Thoracic aorta (tissue), 2 donors: ENCODE measurements around the gene FETUB. TPM values are rescaled to one million over a fixed set of nuclear protein-coding genes. Genes with fewer than 3 reads are reported as not detected.

Experiments
- ATAC-seq: fragments of 150-250 bp; one replicate; pipeline ENCODE4 v1.8.0; 2017; ENCODE audit warnings: low read depth; ENCODE audit not compliant: insufficient number of reproducible peaks, low FRiP score
- DNase-seq: peaks from one replicate; pipeline ENCODE4 v3.0.0-alpha.2; 2020; ENCODE audit warnings: low spot score
- H3K27ac ChIP-seq, 2 donors: fragments of 200-600 bp; sonication (generic); 1 replicate in 1 of 2; 2 replicates in 1 of 2; pipeline ENCODE4 v1.5.1; 2016; ENCODE audit warnings: mild to moderate bottlenecking in 2 of 2, moderate library complexity in 2 of 2
- H3K27me3 ChIP-seq: fragments of 200-600 bp; sonication (generic); replicated peaks from 2 replicates; pipeline ENCODE4 v1.6.0; 2016; ENCODE audit warnings: mild to moderate bottlenecking; ENCODE audit not compliant: insufficient read depth
- H3K36me3 ChIP-seq: fragments of 200-600 bp; sonication (generic); one replicate; pipeline ENCODE4 v1.5.1; 2016
- H3K4me1 ChIP-seq, 2 donors: fragments of 200-600 bp; sonication (generic); 1 replicate in 1 of 2; 2 replicates in 1 of 2; pipeline versions ENCODE4 v1.5.1 to v1.6.0; 2016; ENCODE audit warnings: low read depth in 2 of 2, mild to moderate bottlenecking in 1 of 2; ENCODE audit not compliant: control insufficient read depth in 1 of 2
- H3K4me3 ChIP-seq: fragments of 200-600 bp; sonication (generic); 2 replicates; pipeline ENCODE4 v1.5.1; 2016; ENCODE audit warnings: mild to moderate bottlenecking
- H3K9me3 ChIP-seq: fragments of 200-600 bp; sonication (generic); 2 replicates; pipeline ENCODE4 v1.5.1; 2016
- CTCF ChIP-seq: fragments of 200-600 bp; sonication (generic); IDR thresholded peaks from one replicate; pipeline ENCODE4 v1.5.1; 2019; ENCODE audit warnings: antibody characterized with exemption
- total RNA-seq, 2 donors: library from RNA; depleted of rRNA; stranded (reverse); fragments of >200 nt; gene quantifications; one replicate each; pipeline versions ENCODE4 v1.1.0 to v1.2.3, GENCODE V29; 2016

The FETUB gene
- total RNA-seq, 2 donors from 2014 or later: not detected

GRCh38 chr3:186625600-186626042, 14.6 kb upstream of the FETUB start:
- DNase-seq (no peak), ATAC-seq (no peak)
- Histone ChIP-seq H3K4me3 (no peak overlapping the region), H3K4me1 (no peaks in the 10 kb centered on the region), H3K9me3 (no peaks in the 10 kb centered on the region), H3K27me3 (no peaks in the 10 kb centered on the region), H3K27ac (no peak overlapping the region), H3K36me3 (no peaks in the 10 kb centered on the region)
- no peak for TF ChIP-seq CTCF

GRCh38 chr3:186626254-186626847, 13.8 kb upstream of the FETUB start:
- Histone ChIP-seq H3K27me3 (no peaks in the 10 kb centered on the region), H3K9me3 (no peaks in the 10 kb centered on the region), H3K27ac (no peak overlapping the region), H3K36me3 (no peaks in the 10 kb centered on the region), H3K4me3 (no peak overlapping the region), H3K4me1 (no peaks in the 10 kb centered on the region)
- DNase-seq: no peak
- no peak for TF ChIP-seq CTCF
- no peak for ATAC-seq

DNA sequence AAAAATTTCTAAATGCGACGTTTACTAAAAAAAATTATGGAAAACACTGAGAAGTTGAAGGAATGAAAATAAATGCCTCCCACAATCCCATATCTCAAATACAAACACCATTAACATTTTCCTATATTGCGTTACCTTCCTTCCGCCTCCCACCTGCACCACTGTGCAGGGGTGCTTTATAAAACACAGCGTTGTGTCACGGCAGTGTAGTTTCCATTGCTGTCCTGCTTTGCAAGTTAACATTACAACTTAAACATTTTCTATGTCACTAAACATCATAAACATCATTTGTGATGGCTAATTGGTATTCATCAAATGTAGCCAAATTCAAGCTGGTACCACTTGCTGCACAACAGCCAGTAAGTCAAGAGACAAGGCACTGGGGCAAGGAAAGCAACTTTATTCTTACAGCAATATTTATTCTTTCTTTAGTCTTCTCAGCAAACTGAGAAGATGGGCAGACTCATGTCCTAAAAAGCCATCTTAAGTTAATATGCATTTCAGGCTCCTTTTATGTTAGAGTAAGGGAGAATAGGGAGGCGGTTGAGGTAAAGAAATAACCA, 12.3 kb upstream of the FETUB start:
- no peak for DNase-seq
- no peak for ATAC-seq
- no peaks in the 10 kb centered on the region for H3K9me3 ChIP-seq
- no peak overlapping the region for H3K27ac ChIP-seq
- no peak for TF ChIP-seq CTCF
- no peaks in the 10 kb centered on the region for H3K27me3 ChIP-seq
- H3K4me1 ChIP-seq: no peaks in the 10 kb centered on the region
- no peaks in the 10 kb centered on the region for H3K36me3 ChIP-seq
- no peak overlapping the region for H3K4me3 ChIP-seq

- no peaks in the 10 kb centered on the region for H3K27me3 ChIP-seq
- TF ChIP-seq CTCF: no peak
- DNase-seq: no peak
- H3K36me3 ChIP-seq: no peaks in the 10 kb centered on the region
- ATAC-seq: no peak
- H3K9me3 ChIP-seq: no peaks in the 10 kb centered on the region
- H3K4me3 ChIP-seq: no peak overlapping the region
- no peaks in the 10 kb centered on the region for H3K4me1 ChIP-seq
- H3K27ac ChIP-seq: no peak overlapping the region
Measured at GRCh38 chr3:186628756-186629155, 11.4 kb upstream of the FETUB start.

- Histone ChIP-seq H3K27ac (no peak overlapping the region), H3K36me3 (no peaks in the 10 kb centered on the region), H3K27me3 (no peaks in the 10 kb centered on the region), H3K4me3 (no peak overlapping the region), H3K9me3 (no peaks in the 10 kb centered on the region), H3K4me1 (no peaks in the 10 kb centered on the region)
- ATAC-seq: no peak
- TF ChIP-seq CTCF: no peak
- DNase-seq: no peak
Measured at GRCh38 chr3:186630950-186631641, 9.1 kb upstream of the FETUB start.
